Upper lobe of left lung (tissue), 6 donors: Measurements from ENCODE around the gene IDUA. TPM values are rescaled to one million over a fixed set of nuclear protein-coding genes. Genes with fewer than 3 reads are reported as not detected.
"Not testable (repeated sequence)": the region's sequence is repeated elsewhere in the genome, so short reads cannot be mapped to it uniquely, and the experiment has no call there.

Source experiments
- ATAC-seq, 2 donors: fragments of 200-7000 bp; cut with Tn5 transposase; one replicate each; pipeline ENCODE4 v1.9.1; 2022; ENCODE audit warnings: mild to moderate bottlenecking in 2 of 2, moderate library complexity in 2 of 2; ENCODE audit not compliant: low FRiP score in 2 of 2
- DNase-seq, 2 donors: peaks; one replicate each; pipeline ENCODE4 v3.0.0-alpha.2; 2019 to 2020
- H3K27ac ChIP-seq, 4 donors: fragments of 200-600 bp; sonication (generic); one replicate each; pipeline ENCODE4 v1.5.1; 2016 to 2019
- H3K27me3 ChIP-seq, 4 donors: fragments of 200-600 bp; sonication (generic); one replicate each; pipeline ENCODE4 v1.5.1; 2017 to 2019
- H3K36me3 ChIP-seq, 4 donors: fragments of 200-600 bp; sonication (generic); one replicate each; pipeline ENCODE4 v1.5.1; 2016 to 2019
- H3K4me1 ChIP-seq, 4 donors: fragments of 200-600 bp; sonication (generic); one replicate each; pipeline ENCODE4 v1.5.1; 2018 to 2019
- H3K4me3 ChIP-seq, 4 donors: fragments of 200-600 bp; sonication (generic); one replicate each; pipeline ENCODE4 v1.5.1; 2017 to 2019; ENCODE audit warnings: mild to moderate bottlenecking in 2 of 4, moderate library complexity in 1 of 4
- H3K9me3 ChIP-seq, 4 donors: fragments of 200-600 bp; sonication (generic); one replicate each; pipeline ENCODE4 v1.5.1; 2018 to 2019
- CTCF ChIP-seq, 6 experiments: fragments of 450-650 bp in 4 of 6; fragments of 200-600 bp in 2 of 6; sonication (generic) in 2 of 6; IDR thresholded peaks; one replicate each; pipeline ENCODE4 v1.5.1; 2016 to 2019; ENCODE audit warnings: antibody characterized with exemption in 6 of 6
- EP300 ChIP-seq, 4 donors: sonication (generic); formaldehyde crosslinking; IDR thresholded peaks; one replicate each; pipeline ENCODE4 v1.5.1; 2017; ENCODE audit warnings: antibody characterized with exemption in 4 of 4, control low read depth in 2 of 4
- POLR2A ChIP-seq, 4 donors: fragments of 450-650 bp; IDR thresholded peaks; one replicate each; pipeline ENCODE4 v1.5.1; 2016 to 2017; ENCODE audit warnings: antibody characterized with exemption in 4 of 4, mild to moderate bottlenecking in 2 of 4
- POLR2AphosphoS5 ChIP-seq, 2 donors: sonication (generic); formaldehyde crosslinking; IDR thresholded peaks; one replicate each; pipeline ENCODE4 v1.5.1; 2017; ENCODE audit warnings: antibody characterized with exemption in 2 of 2
- WGBS, 2 donors: methylation state at CpG; one replicate each; pipeline ENCODE4 v1.1.5; 2017 to 2018; 5-methylcytosine and 5-hydroxymethylcytosine counted together
- total RNA-seq, 6 donors: library from RNA; depleted of rRNA in 4 of 6; stranded (reverse); fragments of >200 nt in 4 of 6; gene quantifications; one replicate each; pipeline versions ENCODE4 v1.1.0 to v1.2.1, GENCODE V29; 2016 to 2021
- donor health status: DM: no; HTN: no; CAD: no; lungs with moderate emphysema.
- donor health status: DM: no; HTN: yes; CAD: no; lungs with severe emphysema.

Gene IDUA
- total RNA-seq, 6 donors from 2014 or later, result 13.5 to 152 (median 55.9) TPM

GRCh38 chr4:1052231-1052671 lies 65.4 kb downstream of the IDUA start:
- ATAC-seq (no peak), DNase-seq (peak in 1 of 2 donors; percentile 48)
- Histone ChIP-seq H3K27me3 (peaks cover 0 to 10% (median 4%) of the 10 kb centered on the region in 4 donors), H3K4me3 (no peak overlapping the region), H3K36me3 (no peaks in the 10 kb centered on the region), H3K9me3 (no peaks in the 10 kb centered on the region), H3K4me1 (peaks cover 6 to 31% (median 11%) of the 10 kb centered on the region in 4 donors), H3K27ac (no peak overlapping the region)
- TF ChIP-seq POLR2A (IDR thresholded peaks at IDR 0.05) (no peak), EP300 (IDR thresholded peaks at IDR 0.05) (no peak), CTCF (IDR thresholded peaks at IDR 0.05) (no peak)
- 63 to 89% methylated on average over 4 to 15 of the region's 15 CpGs for WGBS, 2 donors

- Histone ChIP-seq H3K4me3 (peak overlapping the region in 1 of 4 donors; percentile 5), H3K4me1 (peaks cover 0 to 22% (median 3%) of the 10 kb centered on the region in 4 donors), H3K36me3 (no peaks in the 10 kb centered on the region), H3K27me3 (peaks cover 0 to 10% (median 4%) of the 10 kb centered on the region in 4 donors), H3K27ac (peak overlapping the region in 2 of 4 donors; percentile 1 to 42), H3K9me3 (no peaks in the 10 kb centered on the region)
- DNase-seq (peak in 1 of 2 donors; percentile 34), ATAC-seq (peak in 1 of 2 donors; percentile 22)
- TF ChIP-seq CTCF (IDR thresholded peaks at IDR 0.05) (no peak), POLR2AphosphoS5 (IDR thresholded peaks at IDR 0.05) (peak in 1 of 2 donors; percentile 17)
- WGBS, 2 donors, result 56 to 62% methylated on average over 21 to 24 of the region's 24 CpGs
Measured at GRCh38 chr4:1053080-1053661, 66.3 kb downstream of the IDUA start.

- H3K27me3 ChIP-seq, result peaks cover 0 to 10% (median 4%) of the 10 kb centered on the region in 4 donors
- not testable (repeated sequence) for ATAC-seq, H3K36me3 ChIP-seq, H3K9me3 ChIP-seq, H3K4me3 ChIP-seq
- 64 to 72% methylated on average over 6 to 7 of the region's 7 CpGs for WGBS, 2 donors
- peaks cover 0 to 22% (median 2%) of the 10 kb centered on the region in 4 donors for H3K4me1 ChIP-seq
- peak overlapping the region in 2 of 4 donors; percentile 1 to 42 for H3K27ac ChIP-seq
- peak in 1 of 2 donors; percentile 32 for DNase-seq
Measured at GRCh38 chr4:1053891-1054290, 67.0 kb downstream of the IDUA start.

Other genes starting within 250 kb of the IDUA start
- 1 to 10 TPM in 5 of 6 donors, under 1 TPM in 1; 0.61 to 4.2 (median 1.8) TPM for gene CPLX1, start 160.9 kb upstream of the IDUA start, total RNA-seq
- 100 to 1,000 TPM; 116 to 380 (median 154) TPM for gene GAK, start 54.7 kb upstream of the IDUA start, total RNA-seq
- gene TMEM175, start 54.6 kb upstream of the IDUA start, total RNA-seq, result 100 to 1,000 TPM in 1 of 6 donors, 10 to 100 TPM in 5; 24.6 to 126 (median 41.8) TPM
- gene DGKQ, start 13.5 kb upstream of the IDUA start, total RNA-seq, result 10 to 100 TPM; 10.7 to 36.7 (median 17.5) TPM
- 1 to 10 TPM in 1 of 6 donors, under 1 TPM in 5; 0.39 to 2.1 (median 0.68) TPM for gene SLC26A1, start 6.4 kb downstream of the IDUA start, total RNA-seq
- 10 to 100 TPM; 21.0 to 32.4 (median 25.6) TPM for gene FGFRL1, start 24.6 kb downstream of the IDUA start, total RNA-seq
- 10 to 100 TPM in 1 of 6 donors, 1 to 10 TPM in 5; 2.7 to 14.7 (median 5.3) TPM for gene RNF212, start 126.5 kb downstream of the IDUA start, total RNA-seq
- gene SPON2, start 185.5 kb downstream of the IDUA start, total RNA-seq, result 10 to 100 TPM; 23.2 to 81.3 (median 50.8) TPM